ENCODE results near the gene DTNB. TPM values are rescaled to one million over a fixed set of nuclear protein-coding genes. Genes with fewer than 3 reads are reported as not detected.
"Not testable (repeated sequence)": the region's sequence is repeated elsewhere in the genome, so short reads cannot be mapped to it uniquely, and the experiment has no call there.

Gene DTNB
- total RNA-seq, 2 experiments from 2014 or later = 27.3 to 29.1 TPM

DNA sequence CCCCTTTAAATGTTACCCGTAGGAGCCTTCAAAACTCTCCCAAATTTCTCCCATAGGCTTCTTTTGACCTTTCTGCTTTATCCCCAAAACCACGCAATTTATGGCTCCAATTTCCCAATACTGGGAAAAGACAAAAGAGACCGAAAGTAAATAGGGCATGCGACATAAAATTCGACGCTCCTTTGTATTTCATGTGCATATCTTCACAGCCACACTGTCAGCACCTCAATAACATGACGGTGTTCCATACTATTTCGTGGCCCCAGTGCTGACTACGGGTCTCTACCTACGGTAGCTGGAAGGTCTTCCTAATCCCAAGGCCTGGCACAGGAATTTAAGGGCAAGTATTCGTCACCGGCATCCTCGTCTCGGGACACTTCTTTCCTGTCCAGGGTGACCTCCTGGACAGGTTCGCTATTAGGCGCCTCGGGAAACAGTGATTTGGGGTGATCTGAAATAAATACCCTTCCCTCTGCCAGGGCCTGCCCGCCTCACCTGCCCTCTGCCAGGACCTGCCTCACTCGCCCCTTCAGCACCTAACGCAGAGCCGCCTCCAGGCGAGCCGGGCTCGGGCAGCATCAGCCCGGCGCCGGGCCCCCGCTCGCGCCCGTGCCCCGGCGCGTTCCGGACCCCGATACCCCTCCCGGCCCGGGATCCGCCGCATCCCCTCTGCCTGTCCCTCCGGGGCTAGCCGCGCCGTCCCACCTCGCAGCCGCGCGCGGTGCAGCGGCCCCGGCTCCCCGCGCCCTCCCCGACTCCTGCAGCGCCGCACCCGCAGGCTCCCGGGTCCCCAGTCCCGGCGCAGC, 680 bp downstream of the DTNB start:
- CTCF ChIA-PET = interaction anchor here (1.0 to 1.1 kb wide), 3 partner anchors 8 to 697 kb away, joined by 3 to 6 read pairs (median 6); no protein-coding TSS in a partner anchor
- Mint-ChIP-seq H3K27ac (peak overlapping the region; percentile 22), H3K4me3 (peak overlapping the region; percentile 82), H3K4me1 (ENCODE audit: low read depth) (peaks cover 26% of the 10 kb centered on the region), H3K27me3 (peaks cover 8% of the 10 kb centered on the region), H3K9me3 (no peaks in the 10 kb centered on the region), H3K36me3 (ENCODE audit: low read depth) (no peaks in the 10 kb centered on the region)
- intact Hi-C loops (cut with micrococcal nuclease) = no loop called here
- peak; percentile 80 for DNase-seq
- peak; percentile 87 for ATAC-seq
- TF ChIP-seq CTCF (IDR thresholded peaks at IDR 0.05) = no peak
- POLR2A ChIA-PET = interaction anchor here (0.6 to 1.5 kb wide), 4 partner anchors 9 to 151 kb away, joined by 3 to 4 read pairs (median 4); no protein-coding TSS in a partner anchor

- intact Hi-C loops (cut with micrococcal nuclease) = no loop called here
- CTCF ChIA-PET = interaction anchor here (1.0 to 1.1 kb wide), 2 partner anchors 65 to 695 kb away, joined by 3 to 6 read pairs; no protein-coding TSS in a partner anchor
- POLR2A ChIA-PET = interaction anchor here (1.0 kb wide), 1 partner anchor 26 kb away, joined by 3 read pairs; no protein-coding TSS in a partner anchor
- DNase-seq (no peak), ATAC-seq (no peak)
- Mint-ChIP-seq H3K4me1 (ENCODE audit: low read depth) (peaks cover 26% of the 10 kb centered on the region), H3K9me3 (no peaks in the 10 kb centered on the region), H3K36me3 (ENCODE audit: low read depth) (no peaks in the 10 kb centered on the region), H3K27ac (no peak overlapping the region), H3K4me3 (peak overlapping the region; percentile 82), H3K27me3 (peaks cover 8% of the 10 kb centered on the region)
- TF ChIP-seq CTCF (IDR thresholded peaks at IDR 0.05) = no peak
Measured at GRCh38 chr2:25671622-25672021, 1.8 kb downstream of the DTNB start.

- TF ChIP-seq CTCF (IDR thresholded peaks at IDR 0.05) = no peak
- H3K4me1 Mint-ChIP-seq (ENCODE audit: low read depth) = peaks cover 27% of the 10 kb centered on the region
- CTCF ChIA-PET = no interaction called here
- no peak for DNase-seq
- no peak for ATAC-seq
- no peaks in the 10 kb centered on the region for H3K36me3 Mint-ChIP-seq (ENCODE audit: low read depth)
- H3K27ac Mint-ChIP-seq = no peak overlapping the region
- POLR2A ChIA-PET = no interaction called here
- peaks cover 3% of the 10 kb centered on the region for H3K27me3 Mint-ChIP-seq
- intact Hi-C loops (cut with micrococcal nuclease) = no loop called here
- no peaks in the 10 kb centered on the region for H3K9me3 Mint-ChIP-seq
- no peak overlapping the region for H3K4me3 Mint-ChIP-seq
Measured at GRCh38 chr2:25669520-25669919, 3.9 kb downstream of the DTNB start.

- Mint-ChIP-seq H3K4me3 (no peak overlapping the region), H3K4me1 (ENCODE audit: low read depth) (peaks cover 16% of the 10 kb centered on the region), H3K36me3 (ENCODE audit: low read depth) (no peaks in the 10 kb centered on the region), H3K27me3 (no peaks in the 10 kb centered on the region), H3K27ac (no peak overlapping the region), H3K9me3 (no peaks in the 10 kb centered on the region)
- no peak for TF ChIP-seq CTCF (IDR thresholded peaks at IDR 0.05)
- DNase-seq (no peak), ATAC-seq (no peak)
- intact Hi-C loops (cut with micrococcal nuclease) = no loop called here
- POLR2A ChIA-PET = interaction anchor here (0.6 kb wide), 1 partner anchor 343 kb away, joined by 4 read pairs; no protein-coding TSS in a partner anchor
- CTCF ChIA-PET = interaction anchor here (1.0 to 3.3 kb wide), 9 partner anchors 18 to 197 kb away, joined by 3 to 48 read pairs (median 4); no protein-coding TSS in a partner anchor
Measured at GRCh38 chr2:25666218-25666617, 7.2 kb downstream of the DTNB start.

GRCh38 chr2:25665429-25665828, 7.9 kb downstream of the DTNB start:
- ChIA-PET POLR2A (interaction anchor here (0.6 to 0.7 kb wide), 2 partner anchors 342 to 471 kb away, joined by 3 to 4 read pairs; no protein-coding TSS in a partner anchor), CTCF (interaction anchor here (0.9 to 3.3 kb wide), 21 partner anchors 8 to 357 kb away, joined by 3 to 48 read pairs (median 3); partner anchors contain the start of gene DTNB)
- intact Hi-C loops (cut with micrococcal nuclease); H3K36me3 Mint-ChIP-seq (ENCODE audit: low read depth); H3K9me3 Mint-ChIP-seq; ATAC-seq; DNase-seq; H3K4me3 Mint-ChIP-seq; H3K27ac Mint-ChIP-seq; H3K27me3 Mint-ChIP-seq: not testable (repeated sequence)
- peaks cover 15% of the 10 kb centered on the region for H3K4me1 Mint-ChIP-seq (ENCODE audit: low read depth)
